Measurements from ENCODE around the gene WRNIP1.

WRNIP1 gene

GRCh38 chr6:2809015-2809414, 43.8 kb downstream of the WRNIP1 start:
- H3K4me3 ChIP-seq (ENCODE audit: low read length) = no peak overlapping the region
- no peak for TF ChIP-seq ZNF274 (IDR thresholded peaks at IDR 0.05; ENCODE audit: low read depth, low read length)

GRCh38 chr6:2810092-2810671, 45.0 kb downstream of the WRNIP1 start:
- TF ChIP-seq ZNF274 (IDR thresholded peaks at IDR 0.05; ENCODE audit: low read depth, low read length) = no peak
- no peak overlapping the region for H3K4me3 ChIP-seq (ENCODE audit: low read length)

- no peak overlapping the region for H3K4me3 ChIP-seq (ENCODE audit: low read length)
- TF ChIP-seq ZNF274 (IDR thresholded peaks at IDR 0.05; ENCODE audit: low read depth, low read length) = no peak
These were observed 47.5 kb downstream of the WRNIP1 start for GRCh38 chr6:2812695-2813094.

- no peak for TF ChIP-seq ZNF274 (IDR thresholded peaks at IDR 0.05; ENCODE audit: low read depth, low read length)
- H3K4me3 ChIP-seq (ENCODE audit: low read length) = no peak overlapping the region
These were observed 51.0 kb downstream of the WRNIP1 start for GRCh38 chr6:2816158-2816557.

GRCh38 chr6:2817903-2818443, 52.8 kb downstream of the WRNIP1 start:
- H3K4me3 ChIP-seq (ENCODE audit: low read length) = no peak overlapping the region

GRCh38 chr6:2818593-2818992, 53.4 kb downstream of the WRNIP1 start:
- TF ChIP-seq ZNF274 (IDR thresholded peaks at IDR 0.05; ENCODE audit: low read depth, low read length) = no peak
- H3K4me3 ChIP-seq (ENCODE audit: low read length) = no peak overlapping the region

More at GRCh38 chr6:2817903-2818443, 52.8 kb downstream of the WRNIP1 start:
- TF ChIP-seq ZNF274 (IDR thresholded peaks at IDR 0.05; ENCODE audit: low read depth, low read length) = no peak

- no peak for TF ChIP-seq ZNF274 (IDR thresholded peaks at IDR 0.05; ENCODE audit: low read depth, low read length)
- H3K4me3 ChIP-seq (ENCODE audit: low read length) = no peak overlapping the region
These were observed 53.9 kb downstream of the WRNIP1 start for GRCh38 chr6:2819115-2819514.

GRCh38 chr6:2819978-2820377, 54.8 kb downstream of the WRNIP1 start:
- TF ChIP-seq ZNF274 (IDR thresholded peaks at IDR 0.05; ENCODE audit: low read depth, low read length) = no peak
- no peak overlapping the region for H3K4me3 ChIP-seq (ENCODE audit: low read length)

GRCh38 chr6:2820415-2820814, 55.2 kb downstream of the WRNIP1 start:
- no peak overlapping the region for H3K4me3 ChIP-seq (ENCODE audit: low read length)
- no peak for TF ChIP-seq ZNF274 (IDR thresholded peaks at IDR 0.05; ENCODE audit: low read depth, low read length)

GRCh38 chr6:2821554-2821953, 56.4 kb downstream of the WRNIP1 start:
- TF ChIP-seq ZNF274 (IDR thresholded peaks at IDR 0.05; ENCODE audit: low read depth, low read length) = no peak

GRCh38 chr6:2823104-2823850, 58.1 kb downstream of the WRNIP1 start:
- no peak for TF ChIP-seq ZNF274 (IDR thresholded peaks at IDR 0.05; ENCODE audit: low read depth, low read length)
- H3K4me3 ChIP-seq (ENCODE audit: low read length) = no peak overlapping the region

More at GRCh38 chr6:2821554-2821953, 56.4 kb downstream of the WRNIP1 start:
- no peak overlapping the region for H3K4me3 ChIP-seq (ENCODE audit: low read length)

GRCh38 chr6:2826131-2826530, 60.9 kb downstream of the WRNIP1 start:
- TF ChIP-seq ZNF274 (IDR thresholded peaks at IDR 0.05; ENCODE audit: low read depth, low read length) = no peak

GRCh38 chr6:2827142-2827541, 61.9 kb downstream of the WRNIP1 start:
- no peak for TF ChIP-seq ZNF274 (IDR thresholded peaks at IDR 0.05; ENCODE audit: low read depth, low read length)

More at GRCh38 chr6:2826131-2826530, 60.9 kb downstream of the WRNIP1 start:
- H3K4me3 ChIP-seq (ENCODE audit: low read length) = no peak overlapping the region

GRCh38 chr6:2828629-2829028, 63.4 kb downstream of the WRNIP1 start:
- no peak overlapping the region for H3K4me3 ChIP-seq (ENCODE audit: low read length)
- no peak for TF ChIP-seq ZNF274 (IDR thresholded peaks at IDR 0.05; ENCODE audit: low read depth, low read length)

More at GRCh38 chr6:2827142-2827541, 61.9 kb downstream of the WRNIP1 start:
- H3K4me3 ChIP-seq (ENCODE audit: low read length) = no peak overlapping the region

GRCh38 chr6:2829253-2829652, 64.1 kb downstream of the WRNIP1 start:
- TF ChIP-seq ZNF274 (IDR thresholded peaks at IDR 0.05; ENCODE audit: low read depth, low read length) = no peak
- H3K4me3 ChIP-seq (ENCODE audit: low read length) = no peak overlapping the region
